HG02884 (cell line): ENCODE data around the gene MYO16.
A peak's percentile ranks its signal among the peaks of the same experiment; 100 is the strongest.

ENCODE experiments used
- ATAC-seq: cut with Tn5 transposase; IDR thresholded peaks from one replicate; pipeline ENCODE4 v1.9.1; 2021; ENCODE audit warnings: mild to moderate bottlenecking, moderate library complexity; ENCODE audit not compliant: unreplicated experiment

Gene MYO16

GRCh38 chr13:109146912-109147647 lies 517.7 kb downstream of the MYO16 start:
- ATAC-seq = no peak

- ATAC-seq = no peak
These were observed 518.8 kb downstream of the MYO16 start for GRCh38 chr13:109148243-109148642.

GRCh38 chr13:109150696-109151095 lies 521.3 kb downstream of the MYO16 start:
- ATAC-seq = no peak

DNA sequence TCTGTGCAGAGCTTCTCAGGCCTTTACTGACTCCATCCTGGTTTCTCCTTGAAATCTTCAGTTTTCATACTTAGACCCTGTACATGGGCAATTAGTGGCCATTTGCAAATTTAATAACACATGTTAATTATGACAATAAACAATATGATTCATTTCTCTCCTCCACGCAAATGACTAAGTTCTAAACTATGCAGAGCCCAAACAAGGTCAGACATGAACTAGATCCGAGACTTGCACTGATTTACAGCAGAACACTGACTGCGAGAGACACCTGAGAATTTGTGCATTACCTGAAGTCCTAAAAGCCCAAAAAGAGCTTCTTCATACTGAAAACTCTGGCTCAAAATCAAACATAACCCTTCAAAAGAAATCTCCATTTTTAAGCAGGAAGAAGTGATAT lies 521.8 kb downstream of the MYO16 start:
- ATAC-seq = no peak

DNA sequence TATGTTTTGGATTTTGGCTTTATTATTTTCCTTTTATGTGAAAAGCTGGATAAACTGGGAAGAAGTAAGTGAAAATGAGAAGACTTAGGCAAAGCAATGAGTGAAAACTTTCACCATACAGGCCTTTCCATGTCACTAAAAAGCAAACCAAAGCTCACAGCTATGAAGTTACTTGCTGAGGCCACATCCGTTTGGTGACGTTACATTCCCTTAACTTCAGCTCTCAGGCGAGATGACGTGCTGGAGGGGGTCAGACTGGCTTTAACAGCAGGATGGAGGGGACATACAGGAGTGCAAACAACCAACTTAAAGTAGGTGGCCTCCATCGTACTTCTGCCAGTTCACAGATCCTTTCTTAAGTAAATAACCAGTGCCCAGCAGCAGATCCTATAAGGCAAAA lies 522.3 kb downstream of the MYO16 start:
- no peak for ATAC-seq

DNA sequence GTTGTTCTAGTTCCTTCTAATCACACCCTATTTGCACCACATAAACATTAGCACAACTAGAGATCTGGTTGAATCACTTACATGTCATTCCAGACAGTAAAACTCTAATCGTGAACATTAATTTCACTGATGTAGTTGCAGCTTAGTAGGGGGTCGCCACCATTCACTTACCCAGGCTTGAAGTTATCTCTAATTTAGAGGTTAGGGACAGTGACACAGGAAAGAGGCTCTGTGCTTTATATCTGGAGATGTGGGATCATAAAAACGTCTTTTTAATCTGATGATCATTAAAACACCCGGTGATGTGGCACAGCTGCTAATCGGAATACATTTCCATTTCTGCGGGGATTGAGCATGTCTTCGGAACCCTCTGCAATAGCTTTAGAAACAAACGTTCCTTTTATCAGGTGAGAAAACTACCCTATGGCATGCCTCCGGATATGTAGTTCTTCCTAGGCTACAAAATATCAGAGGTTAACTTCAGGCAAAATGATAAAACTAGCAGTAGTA lies 523.0 kb downstream of the MYO16 start:
- ATAC-seq = no peak

GRCh38 chr13:109152941-109153340 lies 523.5 kb downstream of the MYO16 start:
- no peak for ATAC-seq

DNA sequence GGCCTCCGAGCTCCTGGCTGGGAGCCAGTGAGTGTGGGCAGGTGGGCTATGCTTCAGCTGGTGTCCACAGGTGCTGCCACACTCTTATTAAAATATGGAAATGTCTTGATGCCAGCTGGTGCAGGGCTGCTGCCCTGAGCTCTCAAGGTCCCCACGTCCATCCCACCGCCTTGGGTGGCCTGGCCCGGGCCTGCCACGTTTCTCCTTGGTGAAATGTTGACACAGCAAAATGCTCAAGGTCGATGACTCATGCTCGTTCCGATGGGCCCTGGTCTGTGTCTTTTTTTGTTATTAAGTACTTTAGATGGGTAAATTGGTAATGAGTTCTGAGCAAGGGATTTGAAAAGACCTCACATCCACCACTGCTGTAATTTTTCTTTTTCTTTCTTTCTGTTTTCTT lies 524.7 kb downstream of the MYO16 start:
- ATAC-seq = no peak

GRCh38 chr13:109154546-109154945 lies 525.1 kb downstream of the MYO16 start:
- no peak for ATAC-seq

DNA sequence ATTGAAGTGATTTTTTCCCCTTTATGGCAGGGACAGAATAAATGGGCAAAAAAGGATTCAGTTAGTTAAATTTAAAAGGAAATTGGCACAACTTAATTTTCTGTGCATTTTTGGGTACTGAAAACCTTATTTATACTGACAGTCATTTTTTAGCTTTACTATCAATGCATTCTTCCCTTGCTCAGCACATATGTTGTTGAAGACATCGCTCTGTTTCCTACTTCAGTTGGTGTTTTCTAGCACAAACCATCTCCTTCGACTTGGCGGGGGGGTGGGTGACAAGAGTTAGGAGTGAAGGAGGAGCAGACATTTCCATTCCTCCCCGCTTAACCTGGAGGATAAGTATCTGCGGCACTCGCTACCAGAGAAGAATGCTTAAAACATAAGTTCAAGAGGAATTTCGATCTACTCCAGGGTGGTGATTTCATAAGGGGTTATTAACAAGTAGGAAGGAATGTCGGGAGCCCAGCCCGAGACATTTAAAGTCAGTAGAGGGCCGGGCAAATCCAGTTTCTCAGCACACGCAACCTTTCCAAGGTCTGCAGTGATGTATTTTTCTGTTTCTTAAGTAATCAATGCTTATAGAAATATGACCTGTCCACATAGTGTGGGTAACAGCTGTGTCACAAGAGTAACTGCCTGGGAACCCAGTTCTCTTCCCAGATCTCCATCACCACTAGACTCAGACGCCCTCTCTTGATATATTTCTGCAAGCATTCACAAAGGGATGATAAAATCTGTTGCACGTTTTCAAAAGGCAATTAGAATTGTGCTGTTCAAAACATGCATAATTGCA lies 525.8 kb downstream of the MYO16 start:
- ATAC-seq = no peak

GRCh38 chr13:109156181-109156935 lies 526.9 kb downstream of the MYO16 start:
- no peak for ATAC-seq

DNA sequence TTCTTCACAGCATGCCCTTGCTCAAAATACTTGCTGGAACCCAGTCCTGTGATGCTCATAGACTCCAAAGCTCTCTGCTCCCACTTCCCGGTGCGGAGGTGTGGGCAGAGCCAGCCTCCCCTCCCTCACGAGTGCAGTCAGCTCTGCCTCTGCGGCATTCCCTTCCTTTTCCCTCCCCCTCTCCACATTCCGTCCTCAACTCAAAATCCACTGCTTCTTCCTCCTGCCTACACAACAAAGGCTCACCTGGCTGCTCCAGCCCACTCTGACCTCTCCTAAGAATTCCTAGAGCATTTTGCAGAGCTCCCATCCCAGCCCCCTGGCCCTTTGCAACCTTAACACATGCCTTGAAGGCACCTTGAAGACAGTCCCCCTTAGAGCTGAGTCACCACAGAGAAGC lies 527.9 kb downstream of the MYO16 start:
- ATAC-seq = no peak

DNA sequence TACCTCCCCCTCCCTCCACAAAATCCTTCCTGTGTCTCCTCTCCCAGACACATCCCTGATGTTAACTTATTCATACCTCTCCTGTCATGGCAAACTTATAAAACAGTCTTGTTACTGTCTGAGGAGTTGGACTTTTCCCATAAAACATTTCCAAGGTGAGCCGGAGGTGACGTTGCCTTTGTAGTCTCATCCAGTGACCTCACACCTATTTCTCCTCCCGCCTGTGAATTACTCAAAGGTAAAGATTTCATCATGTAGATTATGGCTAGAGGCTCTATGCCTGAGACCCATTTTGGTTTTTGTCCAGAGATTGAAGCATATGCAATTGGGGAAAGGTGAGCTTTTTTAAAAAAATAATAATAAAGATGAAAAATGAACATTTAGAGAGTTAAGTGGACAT lies 529.0 kb downstream of the MYO16 start:
- ATAC-seq = no peak

GRCh38 chr13:109159650-109160309 lies 530.4 kb downstream of the MYO16 start:
- no peak for ATAC-seq

- ATAC-seq = no peak
These were observed 530.9 kb downstream of the MYO16 start for GRCh38 chr13:109160357-109160756.

GRCh38 chr13:109160887-109161669 lies 531.7 kb downstream of the MYO16 start:
- peak; percentile 22 for ATAC-seq

GRCh38 chr13:109162248-109163036 lies 533.0 kb downstream of the MYO16 start:
- ATAC-seq = peak; percentile 87

- no peak for ATAC-seq
These were observed 533.6 kb downstream of the MYO16 start for GRCh38 chr13:109163037-109163379.

- ATAC-seq = no peak
These were observed 536.0 kb downstream of the MYO16 start for GRCh38 chr13:109165417-109165904.
